NCI-H187 (cell line): ENCODE data around the gene TENM3.

Experiments
- DNase-seq, 2 experiments: peaks; one replicate each; lab custom pipeline; 2025; lab: John Stamatoyannopoulos, UW

The TENM3 gene

DNA sequence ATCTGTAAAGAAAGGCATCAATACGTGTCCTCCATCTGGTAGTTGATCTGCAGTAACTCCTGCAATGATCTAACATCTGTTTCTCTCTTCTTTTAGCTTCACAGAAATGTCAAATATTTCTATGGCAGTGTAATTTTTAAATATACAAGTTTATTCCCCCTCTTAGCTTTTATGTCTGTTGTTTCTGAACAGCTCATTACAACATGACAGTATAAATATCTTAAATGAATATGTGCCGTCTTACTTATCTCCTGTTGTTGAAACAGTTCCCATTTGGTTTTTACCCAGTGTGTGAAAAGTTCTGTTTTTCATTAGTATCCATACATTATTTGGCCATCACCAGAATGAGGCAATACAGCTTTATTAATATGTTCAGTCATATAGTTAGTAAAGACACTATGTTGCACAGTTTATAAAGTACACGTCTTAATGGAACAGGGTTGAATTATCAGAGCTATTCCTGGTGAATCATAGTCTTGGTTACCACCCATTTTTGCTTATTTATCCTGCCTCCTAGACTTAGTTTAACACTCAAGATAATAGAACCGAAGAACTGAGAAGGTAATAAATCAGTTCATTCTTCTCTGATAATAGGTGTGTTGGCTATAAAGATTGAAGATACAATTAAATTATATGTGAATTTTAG, 321.6 kb downstream of the TENM3 start:
- no peak for DNase-seq

DNA sequence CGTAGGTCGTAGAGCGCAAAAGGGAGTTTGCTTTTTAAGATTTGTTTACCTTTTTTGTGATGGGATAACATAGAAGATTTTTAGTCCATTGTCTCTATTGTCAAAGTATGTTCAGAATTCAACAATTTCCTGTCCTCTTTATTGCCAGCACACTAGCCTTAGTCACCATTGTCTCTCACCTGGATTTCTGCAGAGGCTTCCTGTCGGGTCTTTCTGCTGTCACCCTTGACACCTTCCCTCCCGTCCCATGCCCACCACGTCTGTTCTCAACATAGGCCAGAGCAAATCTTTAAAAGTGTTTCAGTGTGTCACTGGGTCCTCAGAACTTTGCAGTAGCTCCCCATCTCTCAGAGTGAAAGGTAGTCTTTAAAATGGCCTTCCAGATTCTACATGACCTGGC, 323.9 kb downstream of the TENM3 start:
- no peak for DNase-seq

DNA sequence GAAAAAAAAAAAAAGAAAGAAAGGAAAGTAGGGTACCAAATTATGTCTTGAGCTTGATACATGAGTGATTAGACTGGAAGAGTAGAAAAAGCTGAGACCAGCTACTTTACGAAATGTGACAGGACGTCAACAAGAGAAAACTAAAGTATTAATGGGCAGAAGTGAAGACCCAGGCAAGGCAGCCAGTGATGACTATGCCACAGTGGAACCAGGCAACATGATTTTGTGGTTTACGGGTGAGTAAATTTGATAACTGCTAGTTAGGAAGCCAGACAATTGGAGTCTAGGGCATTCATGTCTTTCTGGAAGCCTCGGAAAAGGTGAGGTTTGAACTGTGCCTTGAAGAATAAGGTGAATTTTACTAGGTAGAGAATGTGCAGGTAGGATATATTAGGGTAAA, 326.4 kb downstream of the TENM3 start:
- DNase-seq, result no peak

DNA sequence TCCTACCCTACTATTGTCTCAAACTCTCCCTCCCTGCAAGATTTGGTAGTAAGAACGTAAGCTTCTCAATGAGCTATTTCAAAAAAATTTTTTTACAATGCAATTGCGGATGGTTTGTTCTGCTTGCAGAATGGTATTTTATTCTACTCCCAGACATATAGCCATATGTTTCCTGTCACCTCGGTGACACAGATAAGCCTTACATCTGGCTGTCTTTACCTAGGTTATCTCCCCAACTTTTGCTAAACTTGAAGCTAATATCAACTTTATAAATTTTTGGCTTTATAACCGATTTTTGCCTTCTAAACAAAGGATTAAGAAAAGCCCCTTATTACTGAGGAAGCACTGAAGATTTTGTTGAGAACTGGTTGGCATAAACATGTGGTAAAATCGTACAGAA, 331.5 kb downstream of the TENM3 start:
- DNase-seq, result no peak

DNA sequence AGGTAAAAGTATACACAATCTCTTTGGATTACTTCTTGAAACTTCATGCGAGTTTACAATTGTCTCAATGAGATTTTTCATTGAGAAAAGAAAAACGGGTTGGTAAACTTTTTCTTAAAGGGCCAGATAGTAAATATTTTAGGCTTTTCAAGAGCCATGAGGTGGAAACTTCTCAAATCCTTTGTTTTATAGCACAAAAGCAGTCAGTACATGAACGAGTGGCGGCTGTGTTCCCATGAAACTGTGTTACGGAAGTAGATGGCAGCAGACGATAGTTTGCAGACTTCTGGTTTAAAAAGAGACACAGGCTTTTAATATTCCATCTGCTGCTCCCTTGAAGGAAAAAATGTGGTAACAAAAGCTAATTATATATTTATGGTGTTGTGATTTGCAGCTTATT, 332.0 kb downstream of the TENM3 start:
- no peak for DNase-seq

DNA sequence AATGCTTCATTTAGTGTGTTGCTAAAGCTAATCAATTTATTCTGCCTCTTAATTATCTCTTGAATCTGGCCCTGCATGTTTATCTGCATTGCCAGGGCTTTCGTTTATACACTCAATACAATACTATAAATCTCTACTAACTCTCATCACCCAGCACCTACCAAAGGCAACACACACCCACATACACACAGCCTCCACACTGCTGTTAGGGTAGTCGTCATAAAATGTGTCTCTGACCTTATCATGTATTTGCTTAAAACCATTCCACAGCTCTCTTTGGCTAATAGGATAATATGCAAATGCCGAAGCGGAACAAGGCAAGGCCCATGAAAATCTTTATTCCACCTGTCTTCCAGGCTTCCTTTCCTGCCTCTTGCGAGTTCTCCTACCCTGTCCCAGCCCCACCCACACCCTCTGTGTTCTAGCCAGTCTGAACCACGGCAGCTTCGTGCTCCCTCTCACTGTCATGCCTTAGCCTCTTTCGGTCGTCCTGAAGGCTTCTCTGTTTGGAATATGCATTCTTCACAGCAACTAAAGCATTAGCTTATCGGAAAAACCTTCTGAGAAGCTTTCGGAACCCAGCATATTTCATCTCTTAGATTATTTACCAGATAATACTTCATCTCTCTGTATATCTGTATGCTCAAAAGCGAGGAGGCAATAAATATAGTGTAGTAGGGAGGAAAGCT, 333.5 kb downstream of the TENM3 start:
- no peak for DNase-seq

DNA sequence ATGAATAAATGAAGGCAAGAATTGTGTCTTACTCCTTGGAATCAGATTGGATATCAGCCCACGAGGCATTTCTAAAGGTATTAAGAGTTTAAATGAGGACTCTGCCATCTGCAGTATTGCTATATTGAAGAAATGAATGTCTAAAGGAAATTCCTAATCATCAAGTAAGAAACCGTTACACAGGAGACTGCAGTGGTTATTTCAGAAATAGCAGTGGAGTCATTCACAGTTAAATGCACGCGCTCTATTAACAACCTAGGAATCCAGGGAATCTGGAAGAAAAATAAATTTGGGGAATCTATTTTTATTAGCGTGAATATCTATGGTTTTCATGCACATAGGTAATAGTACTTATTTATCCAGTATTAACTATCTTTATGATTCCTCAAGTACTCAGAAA, 334.2 kb downstream of the TENM3 start:
- DNase-seq, result no peak

DNA sequence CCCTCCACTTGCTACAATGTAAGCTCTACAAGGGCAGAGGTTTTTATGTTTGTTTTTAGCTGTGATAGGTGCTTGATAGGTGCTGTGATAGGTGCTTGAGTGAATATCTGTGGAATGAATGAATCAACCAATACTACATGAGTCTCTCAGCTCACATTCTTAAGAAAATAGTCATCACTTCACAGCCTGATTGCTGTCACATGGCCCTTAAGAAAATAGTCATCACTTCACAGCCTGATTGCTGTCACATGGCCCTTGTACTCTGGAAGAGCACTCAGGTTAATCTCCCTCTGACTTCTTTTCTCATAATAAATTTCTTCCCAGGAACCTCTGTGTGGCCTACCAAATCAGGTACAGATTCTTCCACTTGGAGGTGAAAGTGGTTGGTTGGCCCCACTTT, 335.2 kb downstream of the TENM3 start:
- DNase-seq, result no peak

DNA sequence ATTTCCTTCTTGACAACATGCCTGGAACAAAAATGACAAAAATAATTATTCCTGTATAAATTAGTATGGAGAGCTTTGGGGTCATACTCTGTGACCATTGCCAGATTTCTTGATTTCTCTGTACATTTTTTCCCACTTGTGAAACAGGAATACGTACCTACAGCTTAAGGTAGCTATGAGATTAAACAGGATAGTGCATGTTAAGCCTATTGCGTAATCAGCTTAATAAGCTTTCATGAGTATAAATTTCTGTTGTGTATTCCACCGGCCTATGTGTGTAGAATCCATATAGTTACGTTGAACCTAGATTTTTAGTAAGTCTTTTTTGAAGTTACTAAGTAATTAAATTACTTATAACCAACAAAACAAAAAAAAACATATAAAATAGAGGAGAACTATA, 339.0 kb downstream of the TENM3 start:
- no peak for DNase-seq

DNA sequence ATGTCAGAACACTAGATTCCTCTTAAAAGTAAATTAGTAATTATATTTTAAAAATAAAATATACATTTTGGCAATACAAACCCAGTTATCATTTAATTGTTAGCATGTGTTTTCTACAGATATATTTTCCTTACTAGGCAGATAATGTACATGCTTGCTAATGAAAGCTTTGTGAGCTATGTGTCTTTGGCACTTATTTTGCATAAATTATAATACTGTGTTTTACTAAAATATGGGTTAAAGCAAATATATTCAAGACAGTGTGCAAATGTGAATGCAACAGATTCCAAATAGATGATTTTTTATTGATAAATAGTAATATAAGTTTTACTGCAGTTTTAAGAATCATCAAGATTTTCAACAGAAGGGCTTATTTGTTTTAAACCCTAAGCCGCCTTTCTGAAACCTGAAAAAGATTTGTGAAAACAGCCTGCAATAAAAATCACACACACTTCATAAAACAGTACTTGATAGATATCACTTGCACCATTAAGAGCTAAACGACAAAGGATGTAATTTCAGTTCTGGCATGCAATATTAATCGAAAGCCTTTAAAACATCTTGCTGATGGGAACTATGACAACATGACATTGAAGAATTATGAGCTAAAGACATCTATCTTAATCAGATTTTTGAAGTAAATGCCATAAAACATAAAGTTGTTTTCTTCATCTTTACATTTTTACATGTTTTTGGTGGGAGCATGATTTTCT, 340.7 kb downstream of the TENM3 start:
- no peak for DNase-seq

DNA sequence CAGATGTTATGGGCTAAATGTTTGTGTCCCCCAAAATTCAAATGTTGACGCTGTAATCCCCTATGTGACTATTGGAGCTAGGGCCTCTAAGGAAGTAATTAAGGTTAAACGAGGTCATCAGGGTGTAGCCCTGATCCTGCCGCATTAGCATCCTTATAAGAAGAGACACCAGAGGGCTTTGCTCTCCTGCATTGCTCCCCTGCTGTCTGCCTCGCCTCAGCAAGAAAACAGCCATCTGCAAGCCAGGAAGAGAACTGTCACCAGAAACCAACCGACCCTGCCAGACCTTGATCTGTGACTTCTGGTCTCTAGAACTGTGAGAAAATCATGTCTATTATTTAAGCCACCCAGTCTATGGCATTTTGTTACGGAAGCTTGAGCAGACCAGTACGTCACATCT, 342.1 kb downstream of the TENM3 start:
- DNase-seq, result no peak

DNA sequence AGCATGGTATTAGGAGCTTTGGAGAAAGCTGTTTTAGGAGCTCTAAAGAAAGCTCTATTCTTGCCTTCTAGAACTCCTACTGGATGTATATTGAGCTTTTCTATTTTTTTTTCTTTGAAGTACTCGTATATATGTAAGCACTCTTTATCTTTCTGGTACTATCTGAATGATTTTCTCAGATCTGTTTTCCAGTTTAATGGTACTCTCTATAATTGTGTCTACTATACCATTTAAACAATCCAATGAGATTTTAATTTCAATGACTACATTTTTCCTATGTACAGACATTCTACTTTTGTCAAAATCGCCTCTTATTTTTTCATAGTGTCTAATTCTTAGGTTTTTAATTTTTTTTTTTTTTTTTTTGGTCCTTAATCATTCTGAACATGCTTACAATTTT, 345.9 kb downstream of the TENM3 start:
- DNase-seq, result no peak

DNA sequence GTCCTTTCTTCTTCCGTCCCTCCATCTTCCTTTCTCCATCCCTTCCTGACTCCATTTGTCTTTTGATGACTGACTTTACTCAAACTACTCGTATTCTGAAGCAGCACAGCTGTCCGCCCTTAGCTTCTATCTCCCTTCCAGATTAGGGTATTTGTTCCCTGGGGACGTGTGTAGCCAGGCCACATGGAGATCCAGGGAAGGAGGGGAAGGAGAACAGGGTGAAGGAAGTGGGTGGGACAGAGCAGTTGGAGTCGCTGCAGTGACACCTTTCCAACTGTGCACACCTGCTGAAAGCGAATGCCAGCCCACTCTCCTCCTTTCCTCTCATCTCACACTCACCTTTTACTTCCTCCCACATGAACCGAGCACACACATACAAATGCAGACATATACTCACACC, 350.2 kb downstream of the TENM3 start:
- no peak for DNase-seq

DNA sequence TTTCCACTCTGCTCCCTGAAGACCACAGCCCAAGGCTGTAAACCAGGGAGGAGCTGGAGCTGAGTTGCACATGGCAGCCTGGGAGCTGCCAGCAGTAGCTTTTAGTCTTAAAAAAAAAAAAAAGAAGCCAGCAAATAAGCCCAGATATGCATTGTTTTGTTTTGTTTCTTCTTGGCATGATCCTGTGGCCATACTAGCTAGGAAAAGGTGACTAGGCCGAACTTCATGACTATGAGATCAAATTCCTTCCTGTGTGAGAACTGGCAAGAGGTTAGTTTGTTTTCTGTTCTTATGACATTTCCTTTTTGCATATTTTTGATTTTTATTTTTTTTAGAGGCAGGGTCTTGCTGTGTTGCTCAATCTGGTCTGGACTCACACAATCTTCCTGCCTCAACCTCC, 350.7 kb downstream of the TENM3 start:
- no peak for DNase-seq

DNA sequence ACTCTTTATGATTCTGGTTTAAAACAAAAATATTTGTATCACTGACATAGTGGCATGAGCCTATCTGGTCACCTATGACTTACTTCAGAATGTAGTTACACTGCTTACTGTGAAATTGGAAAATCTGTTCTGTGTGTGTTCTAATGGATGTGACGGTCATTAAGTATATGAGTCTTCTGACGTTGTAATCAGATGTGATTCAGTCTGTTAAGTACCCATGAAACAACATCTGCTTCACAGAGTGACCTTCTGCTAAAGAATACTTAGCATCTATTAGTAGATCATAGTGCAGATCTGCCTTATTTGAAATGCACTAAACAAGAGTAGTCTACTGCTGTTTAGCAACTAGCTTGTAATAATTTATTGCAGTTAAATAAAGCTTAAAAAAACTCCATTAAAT, 356.9 kb downstream of the TENM3 start:
- DNase-seq, result no peak

DNA sequence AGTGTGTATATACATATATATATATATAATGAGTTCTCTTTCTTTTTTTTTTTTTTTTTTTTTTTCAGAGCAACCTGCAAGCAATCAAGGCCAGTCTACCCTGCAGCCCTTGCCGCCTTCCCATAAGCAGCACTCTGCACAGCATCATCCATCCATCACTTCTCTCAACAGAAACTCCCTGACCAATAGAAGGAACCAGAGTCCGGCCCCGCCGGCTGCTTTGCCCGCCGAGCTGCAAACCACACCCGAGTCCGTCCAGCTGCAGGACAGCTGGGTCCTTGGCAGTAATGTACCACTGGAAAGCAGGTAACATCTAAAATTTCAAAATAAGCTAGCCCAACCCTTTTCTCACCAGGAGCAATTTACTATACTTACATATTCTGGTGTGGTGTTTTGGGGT, 357.7 kb downstream of the TENM3 start:
- DNase-seq, result no peak

DNA sequence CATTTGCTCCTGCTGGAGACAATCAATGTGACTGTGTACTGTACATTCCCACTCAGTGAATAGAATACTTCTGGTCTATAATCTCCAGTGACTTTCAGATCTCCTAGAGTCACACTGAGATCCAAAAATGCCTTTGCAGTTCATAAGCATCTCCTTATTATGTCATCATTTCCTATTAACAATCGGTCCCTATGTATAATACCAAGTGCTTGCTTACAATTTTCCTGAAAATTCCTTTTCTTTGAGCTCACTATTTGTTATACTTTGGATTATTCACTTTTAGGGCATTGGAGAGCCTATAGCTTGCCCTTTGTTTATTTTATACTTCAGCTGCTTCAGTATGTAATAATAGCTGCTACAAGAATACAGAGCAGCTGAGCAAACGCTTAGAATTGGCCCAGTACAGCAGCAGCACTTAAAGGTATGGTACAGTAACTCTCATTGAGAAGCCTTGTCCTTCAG, 361.0 kb downstream of the TENM3 start:
- peak in 1 of 2 experiments; percentile 39 for DNase-seq

DNA sequence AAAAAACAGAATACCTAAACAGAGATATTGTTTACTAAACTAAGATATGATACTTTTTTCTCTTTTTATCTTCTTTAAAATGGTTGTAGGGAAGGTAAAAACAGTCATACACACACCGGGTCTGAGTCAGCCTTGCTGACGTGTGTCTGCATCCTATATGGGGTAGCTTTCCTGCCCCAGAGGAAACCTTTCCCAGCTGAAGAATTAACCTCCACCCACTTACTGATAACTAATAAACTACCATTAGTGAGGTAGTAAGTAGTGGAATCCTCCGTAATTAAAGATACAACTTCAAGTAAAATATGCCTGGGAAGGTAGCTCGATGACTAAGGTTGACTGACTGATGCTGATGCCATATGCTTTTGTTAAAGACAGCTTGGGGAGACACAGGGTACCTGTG, 361.8 kb downstream of the TENM3 start:
- DNase-seq, result no peak

DNA sequence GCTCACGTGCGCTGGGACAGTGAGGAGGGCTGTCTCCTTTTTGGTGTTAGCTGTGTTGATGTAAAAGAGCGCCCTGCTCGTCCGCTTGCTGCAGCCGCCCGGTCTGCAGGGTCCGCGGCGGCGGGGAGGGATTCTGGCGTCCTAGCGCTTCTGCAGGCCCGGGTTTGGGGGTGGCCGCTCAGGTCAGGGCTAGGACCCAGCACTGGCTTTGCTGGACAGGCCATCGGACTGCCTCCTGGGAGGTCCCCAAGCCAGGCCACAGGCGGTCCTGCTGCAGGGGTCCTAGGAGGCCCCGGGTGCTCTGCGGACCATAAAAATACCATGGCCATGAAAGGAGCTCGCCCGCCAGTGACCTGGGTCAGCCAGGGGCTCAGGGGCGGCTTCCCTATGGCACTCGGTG, 365.3 kb downstream of the TENM3 start:
- no peak for DNase-seq

DNA sequence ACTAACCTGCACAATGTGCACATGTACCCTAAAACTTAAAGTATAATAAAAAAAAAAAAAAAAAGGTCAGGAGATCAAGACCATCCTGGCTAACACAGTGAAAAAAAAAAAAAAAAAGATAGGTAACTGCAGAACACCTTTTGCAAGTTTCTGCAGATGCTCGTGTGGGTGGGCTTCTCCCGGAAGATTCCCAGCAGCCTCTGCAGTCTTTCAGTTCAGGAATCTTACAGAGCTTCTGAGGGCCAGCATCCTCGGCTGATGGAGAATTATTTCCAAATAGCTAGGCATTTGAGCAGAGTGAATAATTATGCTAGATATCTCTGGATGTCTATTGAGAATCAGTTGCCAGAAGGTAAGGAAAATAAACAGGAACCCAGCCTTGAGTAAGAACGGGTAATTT, 373.3 kb downstream of the TENM3 start:
- DNase-seq, result no peak

DNA sequence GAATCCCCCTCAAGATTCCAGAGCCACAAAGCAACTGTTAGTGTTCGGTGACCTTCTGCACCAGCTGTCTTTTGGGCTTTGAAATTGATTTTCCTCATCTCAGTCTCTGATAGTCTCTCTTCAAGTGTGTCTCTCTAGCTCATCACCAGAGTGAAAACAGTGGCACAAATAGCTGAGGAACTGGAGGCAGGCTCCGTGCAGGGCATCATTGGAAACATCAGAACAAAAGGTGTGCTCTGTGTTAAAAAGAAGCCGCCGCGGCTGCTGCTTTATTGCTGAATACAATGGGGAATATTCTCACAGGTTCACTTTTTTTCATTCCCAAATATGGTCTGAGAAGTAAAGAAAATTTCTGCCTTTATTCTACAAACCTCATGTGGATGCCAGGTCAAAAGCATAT, 376.5 kb downstream of the TENM3 start:
- DNase-seq, result no peak

DNA sequence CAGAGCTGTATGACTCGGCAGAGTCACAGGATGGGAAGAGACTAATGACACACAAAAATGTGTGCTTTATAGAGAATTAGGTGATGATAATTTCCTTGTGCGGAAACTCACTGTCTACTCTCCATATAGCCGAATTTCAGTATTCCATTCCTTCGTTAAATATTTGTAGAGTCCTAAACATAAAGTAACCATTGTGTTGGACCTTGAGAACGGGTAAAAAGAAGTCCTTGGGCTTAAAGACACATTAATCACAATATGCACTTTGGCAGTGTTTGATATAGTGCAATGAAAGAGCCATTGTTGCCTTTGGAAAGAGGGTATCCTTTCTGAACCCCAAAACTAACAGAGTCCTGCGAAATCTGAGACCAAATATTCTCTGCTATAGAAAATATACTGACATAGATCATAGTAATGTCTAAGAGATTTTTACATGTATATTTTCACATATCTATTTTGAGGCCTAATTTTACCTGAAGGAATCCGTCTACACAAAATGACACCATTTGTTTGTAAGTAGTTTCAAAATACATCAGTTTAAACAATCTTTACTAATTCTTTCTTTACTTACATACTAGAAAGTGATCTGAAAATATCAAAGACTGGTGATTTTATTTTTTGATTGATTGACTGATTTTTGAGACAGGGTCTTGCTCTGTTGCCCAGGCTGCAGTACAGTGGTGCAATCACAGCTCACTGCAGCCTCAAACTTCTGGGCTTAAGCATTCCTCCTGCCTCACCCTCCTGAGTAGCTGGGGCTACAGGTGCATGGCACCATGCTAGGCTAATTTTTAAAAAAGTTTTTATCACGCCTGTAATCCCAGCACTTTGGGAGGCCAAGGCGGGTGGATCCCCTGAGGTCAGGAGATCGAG, 377.1 kb downstream of the TENM3 start:
- DNase-seq, result no peak
